DOHH2 (cell line): ENCODE results near the gene MUC13.
A peak's percentile ranks its signal among the peaks of the same experiment; 100 is the strongest.

Experiments
- H3F3A ChIP-seq: fragments of 200-600 bp; sonication (generic), shearing (Covaris generic); 2 replicates; pipeline ENCODE4 v1.6.0; 2016; ENCODE audit warnings: antibody characterized with exemption, mild to moderate bottlenecking; ENCODE audit not compliant: control insufficient read depth, insufficient read depth
- H3K27ac ChIP-seq: fragments of 200-600 bp; sonication (generic); 2 replicates; pipeline ENCODE4 v1.5.1; 2014; ENCODE audit warnings: low read depth, mild to moderate bottlenecking, low read length, moderate library complexity
- H3K27me3 ChIP-seq: fragments of 200-600 bp; sonication (generic); 2 replicates; pipeline ENCODE4 v1.6.1; 2014; ENCODE audit warnings: mild to moderate bottlenecking, low read length, mixed read lengths; ENCODE audit not compliant: control insufficient read depth
- H3K36me3 ChIP-seq: fragments of 200-600 bp; sonication (generic); 2 replicates; pipeline ENCODE4 v1.6.1; 2014; ENCODE audit warnings: mild to moderate bottlenecking, low read length, moderate library complexity, mixed read lengths; ENCODE audit not compliant: control insufficient read depth
- H3K4me1 ChIP-seq: fragments of 200-600 bp; sonication (generic); 2 replicates; pipeline ENCODE4 v1.6.1; 2014; ENCODE audit warnings: mild to moderate bottlenecking, low read length, mixed read lengths; ENCODE audit not compliant: control insufficient read depth
- H3K4me2 ChIP-seq: fragments of 200-600 bp; sonication (generic); 2 replicates; pipeline ENCODE4 v1.6.0; 2014; ENCODE audit warnings: mild to moderate bottlenecking, low read length, moderate library complexity
- H3K4me3 ChIP-seq: fragments of 200-600 bp; sonication (generic); 2 replicates; pipeline ENCODE4 v1.5.1; 2014; ENCODE audit warnings: mild to moderate bottlenecking, low read length, mixed read lengths
- H3K79me2 ChIP-seq: fragments of 200-600 bp; sonication (generic); 2 replicates; pipeline ENCODE4 v1.6.1; 2014; ENCODE audit warnings: mild to moderate bottlenecking, low read length, mixed read lengths; ENCODE audit not compliant: control insufficient read depth
- H3K9me2 ChIP-seq: fragments of 200-600 bp; sonication (generic); replicated peaks from 2 replicates; pipeline ENCODE4 v1.6.1; 2014; ENCODE audit warnings: mild to moderate bottlenecking, low read length, mixed read lengths; ENCODE audit not compliant: control insufficient read depth
- H3K9me3 ChIP-seq: fragments of 200-600 bp; sonication (generic); 2 replicates; pipeline ENCODE4 v1.6.1; 2014; ENCODE audit warnings: antibody characterized with exemption, low read length, mixed read lengths; ENCODE audit not compliant: control insufficient read depth, insufficient read depth
- H4K20me1 ChIP-seq: fragments of 200-600 bp; sonication (generic); 2 replicates; pipeline ENCODE4 v1.6.0; 2014; ENCODE audit warnings: low read depth, mild to moderate bottlenecking, antibody characterized with exemption, low read length, moderate library complexity; ENCODE audit not compliant: control insufficient read depth, insufficient read depth
- CTCF ChIP-seq: fragments of 200-600 bp; sonication (generic); IDR thresholded peaks from one replicate; pipeline ENCODE4 v1.5.1; 2014; ENCODE audit warnings: antibody characterized with exemption, mild to moderate bottlenecking, low read depth, low read length; ENCODE audit not compliant: poor library complexity, severe bottlenecking
- EZH2phosphoT487 ChIP-seq: fragments of 200-600 bp; sonication (generic); IDR thresholded peaks from 2 replicates; pipeline ENCODE4 v1.6.1; 2017; ENCODE audit warnings: borderline replicate concordance, mild to moderate bottlenecking, antibody characterized with exemption, low read length, moderate library complexity, mixed read lengths

Gene MUC13

GRCh38 chr3:124935264-124935663 is 713 bp upstream of the MUC13 start:
- Histone ChIP-seq H3F3A (no peaks in the 10 kb centered on the region), H4K20me1 (no peaks in the 10 kb centered on the region), H3K27me3 (no peaks in the 10 kb centered on the region; the same call in 1 of the 2 replicates), H3K4me2 (no peak overlapping the region), H3K79me2 (no peaks in the 10 kb centered on the region), H3K9me3 (no peaks in the 10 kb centered on the region), H3K9me2 (no peaks in the 10 kb centered on the region), H3K4me1 (no peaks in the 10 kb centered on the region), H3K36me3 (no peaks in the 10 kb centered on the region), H3K27ac (no peak overlapping the region), H3K4me3 (no peak overlapping the region)
- no peak for TF ChIP-seq CTCF
- no peak for TF ChIP-seq EZH2phosphoT487

- peak; percentile 78 for TF ChIP-seq CTCF
- TF ChIP-seq EZH2phosphoT487 = no peak
- H3K9me2 ChIP-seq = no peaks in the 10 kb centered on the region
- no peak overlapping the region for H3K4me3 ChIP-seq
- no peaks in the 10 kb centered on the region for H3K4me1 ChIP-seq
- no peak overlapping the region for H3K4me2 ChIP-seq
- no peak overlapping the region for H3K27ac ChIP-seq
- H3K9me3 ChIP-seq = no peaks in the 10 kb centered on the region
- H4K20me1 ChIP-seq = no peaks in the 10 kb centered on the region
- H3F3A ChIP-seq = no peaks in the 10 kb centered on the region
- H3K36me3 ChIP-seq = no peaks in the 10 kb centered on the region
- no peaks in the 10 kb centered on the region for H3K79me2 ChIP-seq
- peaks cover 6% of the 10 kb centered on the region; the same call in 1 of the 2 replicates for H3K27me3 ChIP-seq
Measured at GRCh38 chr3:124928333-124929202, 6.0 kb downstream of the MUC13 start.

GRCh38 chr3:124927574-124928045 is 6.9 kb downstream of the MUC13 start:
- H3K27me3 ChIP-seq = 0 out of 2 replicates have a peak, but pooled peaks cover 6% of the 10 kb centered on the region
- no peak overlapping the region for H3K4me2 ChIP-seq
- no peaks in the 10 kb centered on the region for H3K9me2 ChIP-seq
- H3K4me1 ChIP-seq = no peaks in the 10 kb centered on the region
- no peaks in the 10 kb centered on the region for H4K20me1 ChIP-seq
- no peaks in the 10 kb centered on the region for H3F3A ChIP-seq
- H3K4me3 ChIP-seq = no peak overlapping the region
- no peaks in the 10 kb centered on the region for H3K36me3 ChIP-seq
- no peaks in the 10 kb centered on the region for H3K79me2 ChIP-seq
- H3K27ac ChIP-seq = no peak overlapping the region
- no peaks in the 10 kb centered on the region for H3K9me3 ChIP-seq
- TF ChIP-seq CTCF (no peak), EZH2phosphoT487 (no peak)
